DMS 273 treated with DMSO at 0.1 percent for 48 hours (cell line): ENCODE measurements around the gene TRAPPC3.

Experiments
- DNase-seq: peaks from one replicate; lab custom pipeline; 2025; lab: John Stamatoyannopoulos, UW

TRAPPC3 gene

DNA sequence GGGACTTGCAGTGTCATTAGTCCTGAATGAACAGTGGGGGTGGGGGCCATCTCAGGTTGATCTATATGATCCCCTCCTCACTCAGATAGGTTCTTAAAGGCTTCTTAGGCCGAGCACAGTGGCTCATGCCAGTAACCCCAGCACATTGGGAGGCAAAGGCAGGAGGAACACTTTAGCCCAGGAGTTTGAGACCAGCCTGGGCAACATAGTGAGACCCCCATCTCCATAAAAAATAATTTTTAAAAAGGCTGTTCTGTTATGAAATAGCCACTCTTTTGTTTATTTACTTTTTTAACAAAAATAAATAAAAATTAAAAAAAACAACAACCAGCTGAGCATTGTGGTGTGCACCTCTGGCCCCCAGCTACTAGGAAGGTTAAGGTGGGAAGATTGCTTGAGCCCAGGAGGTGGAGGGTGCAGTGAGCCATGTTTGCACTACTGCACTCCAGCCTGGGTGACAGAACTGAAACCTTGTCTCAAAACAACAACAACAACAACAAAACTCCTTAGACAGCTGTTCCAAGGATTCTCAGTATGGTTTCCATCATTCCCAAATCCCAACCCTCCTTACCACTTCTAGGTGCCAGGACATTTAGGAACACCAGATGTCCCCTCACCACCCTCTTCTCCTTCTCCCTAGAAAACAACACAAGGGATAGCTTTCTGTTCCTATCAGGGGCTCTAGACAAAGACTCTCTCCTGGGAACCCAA is 2.0 kb upstream of the TRAPPC3 start:
- peak; percentile 33 for DNase-seq

DNA sequence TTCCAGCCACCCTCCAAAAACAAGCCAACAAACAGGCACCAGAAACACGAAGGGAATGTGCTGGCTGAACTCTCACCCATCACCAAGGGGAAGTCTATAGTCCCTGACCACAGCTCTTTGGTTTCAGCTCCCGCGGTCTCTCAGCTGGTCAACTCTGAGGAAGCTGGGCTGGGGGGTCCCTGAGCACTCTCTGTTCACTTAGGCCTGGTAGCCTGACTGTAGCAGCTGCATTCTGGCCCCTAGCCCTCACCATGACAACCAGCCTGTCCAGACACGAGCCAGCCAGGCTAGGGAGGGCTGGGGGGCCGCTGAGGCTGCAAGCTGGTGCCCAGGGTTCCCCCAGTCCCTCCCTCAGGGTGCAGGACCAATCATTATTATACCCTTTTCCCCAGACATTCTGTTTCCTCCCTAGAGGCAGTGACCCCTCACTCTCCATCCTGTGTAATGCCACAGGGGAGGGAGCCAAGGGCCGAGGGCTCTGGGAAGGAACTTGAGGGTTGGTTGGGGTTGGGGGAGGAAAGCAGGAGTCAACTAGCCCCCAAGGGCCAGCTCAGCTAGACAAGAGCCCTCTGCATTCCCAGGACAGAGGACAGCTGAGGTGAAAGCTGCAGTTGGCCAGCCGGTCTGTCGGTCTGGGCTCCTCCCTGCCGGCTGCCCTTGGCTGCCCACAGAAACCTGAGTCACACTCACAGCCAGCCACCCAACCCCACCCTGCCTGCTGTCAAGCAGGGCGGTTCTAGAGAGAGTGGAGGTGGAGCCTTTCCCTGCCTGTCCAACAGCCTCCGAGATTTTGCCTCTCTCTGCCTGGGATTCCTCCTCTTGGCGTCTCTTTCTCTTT is 1.2 kb upstream of the TRAPPC3 start:
- peak; percentile 94 for DNase-seq

DNA sequence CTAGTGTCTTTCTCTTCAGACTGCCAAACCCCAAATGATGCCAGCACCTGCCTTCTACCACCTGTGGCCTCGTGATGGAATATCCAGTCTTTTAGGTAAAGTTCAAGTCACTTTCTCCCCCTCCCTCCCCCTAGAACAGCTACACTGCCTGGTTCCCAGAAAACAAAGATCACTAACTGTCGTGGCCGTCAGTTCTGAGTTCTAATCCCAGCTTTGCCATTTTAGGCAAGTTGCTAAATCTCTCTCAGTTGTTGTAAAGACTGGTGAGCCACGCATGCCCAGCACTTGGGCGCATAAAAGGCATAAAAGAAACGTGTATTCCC is 648 bp upstream of the TRAPPC3 start:
- DNase-seq: no peak

DNA sequence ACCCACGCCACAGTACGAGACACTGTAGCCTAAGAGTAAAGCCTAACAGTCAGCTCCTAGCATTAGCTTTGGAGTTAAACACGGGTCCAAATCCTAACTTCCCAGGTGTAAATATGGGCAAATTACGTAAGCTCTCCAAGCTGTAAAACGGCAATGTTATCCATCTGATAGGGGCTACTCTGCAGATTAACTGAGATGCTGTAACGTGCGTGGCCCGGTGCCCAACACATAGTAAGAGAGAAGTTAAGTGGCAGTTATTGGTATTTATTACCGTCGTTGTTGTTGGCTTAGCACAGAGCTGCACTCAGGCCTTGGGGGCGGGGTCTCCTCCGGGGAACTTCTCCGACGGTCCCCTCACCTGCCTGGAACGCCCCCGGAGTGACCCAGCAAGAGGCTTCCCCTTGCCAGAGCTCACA is 457 bp downstream of the TRAPPC3 start:
- no peak for DNase-seq

DNA sequence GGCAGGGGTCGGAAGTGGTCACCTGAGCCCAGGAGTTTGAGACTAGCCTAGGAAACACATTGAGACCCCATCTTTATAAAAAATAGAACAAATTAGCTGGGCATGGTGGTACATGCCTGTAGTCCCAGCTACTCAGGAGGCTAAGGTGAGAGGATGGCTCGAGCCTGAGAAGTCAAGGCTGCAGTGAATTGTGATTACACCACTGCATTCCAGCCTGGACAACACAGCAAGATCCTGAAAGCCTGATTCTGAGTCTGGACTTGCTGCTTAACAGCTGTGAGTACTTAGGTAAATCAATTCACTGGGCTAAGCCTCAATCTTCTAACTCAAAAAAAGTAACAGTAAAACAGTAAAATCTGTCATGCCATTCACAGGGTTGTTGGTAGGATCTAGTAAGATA is 4.9 kb downstream of the TRAPPC3 start:
- DNase-seq: no peak

DNA sequence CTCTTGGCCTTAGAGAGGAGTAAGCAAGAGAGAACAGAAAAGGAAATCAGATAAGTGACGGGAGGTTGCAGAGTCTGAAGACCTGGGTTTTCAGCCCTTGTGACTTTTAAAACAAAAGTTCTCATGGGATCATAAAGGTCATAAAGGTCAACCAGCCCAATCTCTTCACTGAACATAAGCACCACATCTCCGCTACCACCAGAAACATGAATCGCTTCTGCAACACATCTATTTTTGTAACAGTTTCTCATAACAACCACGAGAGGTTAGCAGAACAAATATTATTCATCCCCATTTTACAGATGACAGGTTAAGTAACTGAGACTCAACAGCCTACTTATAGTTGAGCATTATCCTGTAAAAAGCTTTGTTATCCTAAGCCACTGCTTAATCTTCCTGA is 5.9 kb downstream of the TRAPPC3 start:
- DNase-seq: no peak

DNA sequence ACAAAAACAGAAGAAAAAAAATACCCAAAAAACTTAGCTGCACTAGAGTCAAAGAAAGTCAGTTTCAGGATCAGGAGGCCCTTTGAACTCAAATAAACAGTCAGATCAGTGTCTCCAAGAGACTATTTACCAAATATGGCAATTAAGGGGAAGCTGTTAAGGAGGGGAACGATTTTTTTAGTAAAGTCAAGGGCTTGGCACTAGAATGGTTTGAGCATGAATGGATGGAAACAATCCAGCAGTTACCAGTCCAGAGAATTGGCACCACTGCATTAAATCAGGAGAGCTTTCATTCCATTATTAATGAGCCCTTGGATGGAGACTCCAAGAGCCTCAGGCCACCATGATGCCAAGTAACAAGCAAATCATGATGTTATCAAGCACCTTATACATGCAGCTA is 7.2 kb downstream of the TRAPPC3 start:
- DNase-seq: peak; percentile 14

DNA sequence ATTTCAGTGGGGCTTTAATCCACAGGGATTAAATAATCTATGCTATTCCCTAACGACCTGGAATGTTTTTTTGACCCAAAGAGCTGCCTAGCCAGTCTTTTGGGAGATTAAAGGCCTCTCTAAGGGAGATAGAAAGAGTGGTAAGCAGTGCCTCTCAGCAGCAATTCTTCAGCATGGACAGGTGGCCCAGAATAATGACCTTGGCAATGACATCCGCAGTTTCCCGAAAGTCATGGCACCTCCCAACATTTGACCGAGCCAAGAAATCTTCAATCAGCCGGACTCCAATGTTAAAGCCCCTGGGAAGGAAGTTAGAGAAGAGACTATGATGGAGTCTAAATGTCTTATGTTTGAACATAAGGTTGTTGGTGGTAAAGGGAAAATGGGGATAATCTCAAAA is 9.8 kb downstream of the TRAPPC3 start:
- DNase-seq: no peak

DNA sequence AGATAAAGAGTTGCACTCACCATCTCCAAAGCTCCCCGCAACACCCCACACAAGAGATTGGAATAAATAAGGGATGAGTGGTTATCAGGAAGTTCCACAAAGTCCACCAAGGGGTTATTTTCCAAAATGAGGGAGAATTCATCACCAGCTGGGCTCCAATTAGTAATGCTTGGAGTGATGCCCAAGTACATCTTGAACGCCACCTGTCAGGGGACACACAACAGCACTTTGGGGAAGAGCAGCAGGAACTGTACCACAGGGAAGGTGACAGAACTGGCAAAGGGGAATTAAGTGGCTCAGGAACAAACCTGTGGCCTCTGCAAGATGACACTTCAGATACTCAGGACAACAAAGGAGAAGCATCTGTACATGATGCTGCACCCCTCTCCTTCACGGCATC is 11.5 kb downstream of the TRAPPC3 start:
- peak; percentile 58 for DNase-seq

DNA sequence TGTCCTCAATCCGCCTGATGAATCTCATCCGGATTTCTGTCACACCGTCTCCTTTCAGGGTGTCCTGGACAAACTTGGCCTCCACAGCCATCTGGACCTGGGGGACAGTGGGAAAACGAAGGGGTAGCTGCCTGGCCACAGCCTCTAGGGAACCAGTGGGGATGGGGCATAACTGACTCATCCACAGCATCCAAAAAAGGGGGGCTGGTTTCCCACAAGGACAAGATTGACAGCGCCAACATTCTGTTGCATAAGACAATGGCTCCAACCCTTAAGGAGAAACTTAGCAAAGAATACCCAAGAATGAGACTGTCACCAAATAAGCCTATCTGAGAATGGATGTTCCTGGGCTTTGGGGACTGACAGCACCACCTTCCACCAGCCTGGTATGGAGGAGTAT is 12.1 kb downstream of the TRAPPC3 start:
- no peak for DNase-seq

DNA sequence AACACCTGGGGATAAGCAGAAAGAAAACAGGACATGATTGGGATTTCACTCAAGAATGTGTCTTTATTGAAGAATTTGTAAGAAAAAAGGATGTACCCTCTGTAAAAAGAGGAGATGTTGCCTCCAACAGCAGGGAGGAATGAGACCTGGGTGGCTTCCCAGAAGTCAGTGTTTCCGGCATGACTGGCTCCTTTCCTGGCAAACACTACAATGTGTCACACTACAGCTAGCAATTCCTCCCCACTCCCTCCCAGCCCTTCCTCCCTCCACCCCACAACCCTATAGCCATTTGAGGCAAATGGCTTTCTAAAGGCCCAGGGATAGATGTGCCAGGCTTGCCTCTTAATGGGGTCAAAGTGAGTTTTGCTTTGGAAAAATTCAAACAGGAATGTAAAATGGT is 12.8 kb downstream of the TRAPPC3 start:
- no peak for DNase-seq

DNA sequence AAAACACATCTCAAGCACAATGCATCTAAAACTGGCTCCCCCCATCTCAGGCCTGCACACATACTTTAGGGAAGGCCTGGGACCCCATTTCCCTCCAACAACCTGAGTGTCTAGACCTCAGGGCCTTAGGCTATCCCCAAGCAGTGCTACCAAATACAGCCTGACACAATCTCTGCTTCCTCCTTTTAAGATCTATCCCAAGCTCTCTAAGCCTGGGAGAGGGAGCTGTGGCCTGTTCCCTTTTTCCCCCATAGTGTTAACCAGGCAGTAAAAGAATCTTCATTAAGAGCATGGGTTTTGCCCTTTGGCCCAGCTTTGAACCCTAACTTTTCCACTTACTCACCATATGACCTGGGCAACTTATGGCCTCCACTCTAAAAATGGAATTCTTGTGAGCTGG is 13.5 kb downstream of the TRAPPC3 start:
- DNase-seq: no peak

DNA sequence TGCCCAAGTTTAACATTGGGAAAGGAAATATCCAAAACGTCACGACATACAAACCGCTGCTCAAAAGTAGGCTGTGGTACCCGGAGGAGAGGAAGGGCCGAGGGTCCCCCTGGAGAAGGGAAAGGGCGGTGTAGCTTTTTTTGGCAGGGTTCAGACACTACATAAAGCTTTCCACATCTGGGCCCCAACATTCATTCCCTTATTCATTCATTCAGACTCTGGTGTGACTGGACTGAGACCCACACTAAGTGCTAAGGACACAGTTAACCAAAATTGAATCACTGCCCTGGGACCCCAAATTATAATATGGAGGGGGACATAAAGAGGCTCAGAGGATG is 14.0 kb downstream of the TRAPPC3 start:
- no peak for DNase-seq

DNA sequence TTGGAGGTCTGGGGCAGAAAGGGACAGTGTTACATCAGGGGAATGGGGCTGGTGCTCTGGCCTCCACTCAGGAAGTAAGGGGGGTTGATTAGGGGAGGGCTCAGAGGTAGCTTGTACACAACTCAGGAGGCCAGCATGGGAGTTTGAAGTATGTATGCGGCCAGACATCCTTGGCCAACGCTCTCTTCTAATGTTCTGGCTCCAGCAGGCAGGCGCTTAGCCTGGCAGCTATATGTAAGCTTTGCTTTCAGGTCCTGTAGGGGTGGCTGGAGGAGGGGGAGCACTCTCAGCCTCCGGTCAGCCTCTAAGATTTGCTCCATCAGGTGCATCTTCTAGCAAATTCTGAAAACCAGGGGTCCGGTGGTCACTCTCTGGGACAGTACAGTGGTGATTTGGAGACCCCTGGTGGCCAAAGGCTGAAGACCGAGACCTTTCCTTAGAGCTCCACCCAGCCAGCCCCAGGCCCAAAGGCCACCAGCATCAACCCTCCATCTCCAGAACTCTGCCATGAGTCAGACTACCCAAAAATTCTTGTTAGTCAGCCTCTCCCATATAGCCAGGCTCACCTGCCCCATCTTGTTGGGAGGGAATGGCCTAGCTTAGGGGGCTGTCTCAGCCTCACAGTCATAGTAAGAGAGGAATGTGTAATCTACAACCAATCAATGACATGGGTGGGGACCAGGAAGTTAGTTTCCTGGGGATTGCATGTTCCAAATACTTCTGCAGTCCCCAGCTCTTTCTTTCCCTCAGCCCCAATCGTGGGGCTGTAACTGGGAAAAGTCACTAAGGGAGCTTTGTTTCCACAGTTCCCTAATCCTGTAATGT is 14.6 kb downstream of the TRAPPC3 start:
- DNase-seq: no peak

DNA sequence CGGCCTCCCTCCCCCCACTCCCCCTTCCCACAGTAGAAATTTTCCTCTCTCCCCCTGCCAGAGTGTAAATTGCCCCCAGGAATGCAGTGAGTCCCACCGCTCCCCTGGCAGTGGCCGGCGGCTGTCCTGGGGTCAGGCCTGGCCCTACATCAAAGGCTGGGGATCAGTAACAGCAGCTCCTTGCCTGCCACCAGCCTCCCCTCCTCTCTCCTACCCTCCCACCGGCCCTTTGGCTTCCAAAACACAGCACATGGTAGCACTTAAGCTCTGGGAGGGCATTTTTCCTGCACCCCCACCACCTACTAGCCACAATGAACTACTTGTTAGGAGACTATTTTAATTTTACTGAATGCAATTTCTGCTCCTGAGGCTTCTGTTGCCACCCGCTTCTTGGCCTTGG is 15.3 kb downstream of the TRAPPC3 start:
- DNase-seq: no peak

DNA sequence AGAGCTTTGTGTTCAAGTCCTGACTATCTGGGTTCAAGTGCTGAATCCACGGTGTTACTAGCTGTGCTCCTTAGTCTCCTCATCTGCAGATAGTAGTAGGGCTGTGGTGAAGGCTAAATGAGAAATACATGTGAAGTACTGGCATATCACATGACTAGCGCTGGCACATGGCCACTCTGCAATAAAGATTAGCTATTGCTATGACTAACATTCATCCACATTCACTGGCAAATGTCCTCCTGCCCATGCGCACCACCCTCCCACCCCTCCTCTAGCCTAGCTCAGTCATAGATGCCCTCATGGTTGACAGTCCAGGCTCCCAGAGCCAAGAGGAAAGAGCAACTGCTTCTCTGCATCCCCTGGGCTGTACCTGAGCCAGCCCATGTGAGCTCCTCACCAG is 15.8 kb downstream of the TRAPPC3 start:
- no peak for DNase-seq

DNA sequence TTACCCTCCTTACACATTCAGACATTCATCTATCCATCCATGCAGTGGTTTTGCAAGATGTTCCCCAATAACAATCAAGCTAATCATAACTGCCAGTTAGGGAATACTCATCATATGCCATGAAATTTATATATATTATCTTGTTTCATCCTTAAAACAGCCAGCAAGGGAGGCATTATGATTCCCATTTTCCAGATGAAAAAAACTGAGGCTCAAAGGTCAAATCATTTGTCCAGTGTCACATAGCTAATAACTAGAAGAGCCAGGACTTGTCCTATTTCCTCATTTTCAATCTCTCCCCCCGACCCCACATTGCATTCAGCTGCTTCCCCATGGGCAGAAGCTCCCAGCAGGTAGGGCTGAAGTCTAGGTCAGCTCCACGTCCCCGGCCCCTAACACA is 17.3 kb downstream of the TRAPPC3 start:
- DNase-seq: no peak

DNA sequence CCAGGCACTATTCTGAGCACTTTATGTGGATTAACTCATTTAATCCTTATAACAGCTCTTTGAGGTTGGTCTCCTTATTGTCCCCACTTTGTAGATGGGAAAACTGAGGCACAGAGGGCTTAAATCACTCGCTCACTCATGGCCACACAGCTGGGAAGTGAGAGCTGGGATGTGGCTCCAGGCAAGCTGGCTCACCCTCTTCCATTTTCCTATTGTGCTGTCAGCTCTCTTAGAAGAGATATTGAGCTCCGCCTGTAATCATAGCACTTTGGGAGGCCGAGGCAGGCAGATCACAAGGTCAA is 20.4 kb downstream of the TRAPPC3 start:
- no peak for DNase-seq

DNA sequence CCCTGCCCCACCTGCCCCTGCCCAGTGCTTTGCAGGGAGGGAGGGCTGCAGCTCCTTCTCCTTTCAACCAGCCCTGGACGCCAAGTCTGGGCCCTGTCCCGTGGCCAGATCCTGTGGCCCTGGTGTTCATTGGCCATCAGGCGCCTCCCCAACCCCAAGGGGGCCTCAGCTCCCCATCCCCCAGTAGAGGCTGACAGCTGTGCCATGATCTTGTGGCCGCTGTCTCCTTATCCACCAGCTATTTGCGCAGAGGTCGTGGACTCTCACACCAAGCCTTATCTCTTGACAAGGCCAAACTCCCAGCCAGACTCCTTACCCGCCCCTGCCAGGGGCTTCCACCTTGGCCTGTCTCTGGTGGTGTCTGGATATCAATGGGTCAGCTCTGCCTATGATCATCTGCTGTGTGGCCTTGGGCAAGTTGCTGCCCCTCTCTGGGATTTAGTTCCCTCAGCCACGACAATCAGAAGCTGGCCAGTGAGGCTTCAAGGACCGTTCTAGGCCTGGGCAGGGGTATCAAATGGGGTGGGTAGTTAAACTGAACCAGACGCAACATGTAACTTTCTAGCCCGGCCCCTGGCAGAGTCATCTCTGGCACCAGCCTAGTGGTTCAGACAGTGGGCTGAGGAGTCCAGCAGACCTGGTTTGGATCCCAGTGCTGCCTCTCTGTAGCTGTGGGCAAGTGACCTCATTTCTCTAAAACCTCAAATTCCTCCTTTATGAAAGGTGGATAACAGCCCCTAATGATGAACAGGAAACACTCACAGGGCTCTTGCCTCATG is 21.0 kb downstream of the TRAPPC3 start:
- DNase-seq: no peak

DNA sequence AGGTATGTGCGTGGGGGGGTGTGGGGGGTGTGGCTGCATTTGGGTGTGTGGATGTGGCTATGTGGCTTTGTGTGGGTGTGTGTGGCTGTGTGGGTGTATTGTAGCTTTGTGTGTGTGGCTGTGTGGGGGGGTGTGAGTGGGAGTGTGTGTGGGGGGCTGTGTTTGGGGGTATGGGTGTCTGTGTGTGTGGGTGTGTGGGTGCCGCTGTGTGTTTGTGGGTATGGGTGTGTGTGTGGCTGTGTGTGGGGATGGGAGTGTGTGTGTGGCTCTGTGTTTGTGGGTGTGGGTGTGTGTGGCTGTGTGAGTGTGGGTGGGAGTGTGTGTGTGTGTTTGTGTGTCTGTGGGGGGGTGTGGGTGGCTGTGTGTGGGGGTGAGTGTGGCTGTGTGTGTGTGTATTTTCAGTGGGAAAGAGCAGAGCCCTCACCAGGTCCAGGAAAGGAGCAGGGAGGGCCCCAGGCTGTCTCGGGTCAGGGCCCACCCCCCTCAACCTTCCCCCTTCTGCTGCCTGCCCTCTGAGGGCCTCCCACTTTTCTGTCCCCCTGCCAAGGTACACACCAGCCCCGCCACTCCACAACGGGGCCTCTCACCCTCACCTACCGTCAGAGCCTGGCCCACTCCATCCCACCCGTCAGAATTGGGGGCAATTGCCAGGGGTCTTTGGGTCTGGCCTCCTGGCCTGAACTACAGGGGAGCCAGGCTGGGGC is 22.3 kb downstream of the TRAPPC3 start:
- DNase-seq: no peak

DNA sequence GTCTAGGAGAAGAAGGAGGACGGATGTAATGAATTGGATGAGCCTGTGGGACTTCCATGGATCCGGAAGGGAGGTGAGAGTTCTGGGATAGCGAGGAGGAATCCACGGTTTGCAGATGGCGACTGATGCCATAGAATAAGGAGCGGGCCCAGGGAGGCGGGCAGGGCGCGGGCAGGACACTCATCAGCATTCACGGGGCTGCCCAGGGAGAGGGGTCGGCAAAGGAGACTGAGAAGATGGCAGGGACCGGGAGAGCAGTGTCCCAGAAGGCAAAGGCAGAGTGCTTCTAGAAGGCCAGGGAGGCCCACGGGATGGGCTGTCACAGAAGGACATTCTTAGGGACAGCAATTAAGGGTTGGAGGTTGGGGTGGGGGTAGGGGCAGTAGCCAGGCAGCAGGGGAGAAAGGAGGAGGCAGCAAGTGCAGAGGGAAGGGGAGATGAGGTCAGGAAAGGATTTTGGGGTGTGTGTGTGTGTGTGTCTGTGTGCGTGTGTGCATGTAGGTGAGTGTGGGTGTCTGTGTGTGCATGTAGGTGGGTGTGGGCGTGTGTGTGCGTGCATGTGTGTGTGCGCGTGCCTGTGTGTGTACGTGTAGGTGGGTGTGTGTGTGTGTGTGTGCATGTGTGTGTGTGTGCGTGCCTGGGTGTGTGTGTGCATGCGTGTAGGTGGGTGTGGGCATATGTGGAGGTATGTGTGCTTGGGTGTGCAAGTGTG is 23.1 kb downstream of the TRAPPC3 start:
- DNase-seq: no peak
